HG03108 (cell line): ENCODE measurements around the gene PHF20.
"Not testable (repeated sequence)": the region's sequence is repeated elsewhere in the genome, so short reads cannot be mapped to it uniquely, and the experiment has no call there.

Experiments
- ATAC-seq: cut with Tn5 transposase; IDR thresholded peaks from one replicate; pipeline ENCODE4 v1.9.1; 2021; ENCODE audit warnings: moderate library complexity; ENCODE audit not compliant: unreplicated experiment

Gene PHF20

GRCh38 chr20:35968930-35969329 is 197.1 kb downstream of the PHF20 start:
- ATAC-seq: no peak

GRCh38 chr20:35971981-35972380 is 200.2 kb downstream of the PHF20 start:
- no peak for ATAC-seq

GRCh38 chr20:35972462-35972861 is 200.6 kb downstream of the PHF20 start:
- ATAC-seq: no peak

- ATAC-seq: no peak
These were observed 202.4 kb downstream of the PHF20 start for GRCh38 chr20:35974256-35974655.

GRCh38 chr20:35975576-35976373 is 204.0 kb downstream of the PHF20 start:
- ATAC-seq: no peak

GRCh38 chr20:35978041-35978513 is 206.3 kb downstream of the PHF20 start:
- no peak for ATAC-seq

GRCh38 chr20:35979544-35979943 is 207.7 kb downstream of the PHF20 start:
- ATAC-seq: no peak

- ATAC-seq: no peak
These were observed 210.2 kb downstream of the PHF20 start for GRCh38 chr20:35981969-35982368.

- no peak for ATAC-seq
These were observed 212.6 kb downstream of the PHF20 start for GRCh38 chr20:35984382-35984781.

- no peak for ATAC-seq
These were observed 214.0 kb downstream of the PHF20 start for GRCh38 chr20:35985806-35986205.

GRCh38 chr20:35988910-35989463 is 217.2 kb downstream of the PHF20 start:
- no peak for ATAC-seq

GRCh38 chr20:35991142-35991771 is 219.4 kb downstream of the PHF20 start:
- ATAC-seq: no peak

- ATAC-seq: no peak
These were observed 221.0 kb downstream of the PHF20 start for GRCh38 chr20:35992713-35993335.

- no peak for ATAC-seq
These were observed 223.2 kb downstream of the PHF20 start for GRCh38 chr20:35994994-35995453.

- ATAC-seq: not testable (repeated sequence)
These were observed 224.7 kb downstream of the PHF20 start for GRCh38 chr20:35996492-35996891.
